Measurements from ENCODE around the gene AXL.

AXL gene

GRCh38 chr19:41295499-41295898 is 76.5 kb downstream of the AXL start:
- TF ChIP-seq, protein P1, sequence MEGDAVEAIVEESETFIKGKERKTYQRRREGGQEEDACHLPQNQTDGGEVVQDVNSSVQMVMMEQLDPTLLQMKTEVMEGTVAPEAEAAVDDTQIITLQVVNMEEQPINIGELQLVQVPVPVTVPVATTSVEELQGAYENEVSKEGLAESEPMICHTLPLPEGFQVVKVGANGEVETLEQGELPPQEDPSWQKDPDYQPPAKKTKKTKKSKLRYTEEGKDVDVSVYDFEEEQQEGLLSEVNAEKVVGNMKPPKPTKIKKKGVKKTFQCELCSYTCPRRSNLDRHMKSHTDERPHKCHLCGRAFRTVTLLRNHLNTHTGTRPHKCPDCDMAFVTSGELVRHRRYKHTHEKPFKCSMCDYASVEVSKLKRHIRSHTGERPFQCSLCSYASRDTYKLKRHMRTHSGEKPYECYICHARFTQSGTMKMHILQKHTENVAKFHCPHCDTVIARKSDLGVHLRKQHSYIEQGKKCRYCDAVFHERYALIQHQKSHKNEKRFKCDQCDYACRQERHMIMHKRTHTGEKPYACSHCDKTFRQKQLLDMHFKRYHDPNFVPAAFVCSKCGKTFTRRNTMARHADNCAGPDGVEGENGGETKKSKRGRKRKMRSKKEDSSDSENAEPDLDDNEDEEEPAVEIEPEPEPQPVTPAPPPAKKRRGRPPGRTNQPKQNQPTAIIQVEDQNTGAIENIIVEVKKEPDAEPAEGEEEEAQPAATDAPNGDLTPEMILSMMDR (IDR thresholded peaks at IDR 0.05; ENCODE audit: low read depth, low read length): no peak

GRCh38 chr19:41296433-41296871 is 77.4 kb downstream of the AXL start:
- TF ChIP-seq, protein P1 (IDR thresholded peaks at IDR 0.05; ENCODE audit: low read depth, low read length): no peak
- no peak overlapping the region for H3K4me3 ChIP-seq (ENCODE audit: low read depth, low read length)

More at GRCh38 chr19:41295499-41295898, 76.5 kb downstream of the AXL start:
- no peak overlapping the region for H3K4me3 ChIP-seq (ENCODE audit: low read depth, low read length)

DNA sequence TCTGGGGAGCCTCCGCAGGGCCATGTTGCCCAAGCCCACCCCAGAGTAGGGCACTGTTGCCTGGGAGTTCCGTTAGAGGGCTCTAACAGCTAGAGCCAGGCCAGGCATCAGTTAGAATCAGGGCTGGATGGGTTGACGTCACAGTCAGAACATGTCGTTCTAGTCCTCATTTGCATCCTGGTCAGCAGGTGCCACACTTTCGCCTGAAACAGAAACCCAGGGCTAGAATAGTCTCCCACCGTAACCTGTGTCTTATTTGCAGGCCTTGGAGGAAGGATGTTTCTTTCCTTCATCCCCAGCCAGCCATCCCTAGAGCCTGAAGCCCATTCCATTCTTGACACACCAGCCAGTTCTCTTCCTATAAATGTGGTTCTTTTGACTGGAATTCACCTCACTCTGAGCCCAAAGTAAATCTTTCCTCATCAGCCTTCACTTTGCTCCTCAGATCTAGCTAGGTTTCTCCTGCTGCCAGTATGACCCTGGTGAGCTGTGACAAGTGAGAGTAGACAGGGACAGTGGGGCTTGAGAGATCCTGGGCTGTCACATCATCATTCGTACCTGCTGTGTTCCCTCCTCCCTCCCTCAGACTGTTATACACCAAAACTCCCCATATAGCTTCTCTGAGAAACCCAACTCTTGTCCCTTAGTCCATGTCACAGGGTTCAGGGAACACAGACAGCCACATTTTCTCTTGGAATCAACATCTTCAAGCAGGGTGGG is 78.8 kb downstream of the AXL start:
- H3K4me3 ChIP-seq (ENCODE audit: low read depth, low read length): no peak overlapping the region
- TF ChIP-seq, protein P1 (IDR thresholded peaks at IDR 0.05; ENCODE audit: low read depth, low read length): no peak

- TF ChIP-seq, protein P1 (IDR thresholded peaks at IDR 0.05; ENCODE audit: low read depth, low read length): no peak
- H3K4me3 ChIP-seq (ENCODE audit: low read depth, low read length): no peak overlapping the region
These were observed 79.4 kb downstream of the AXL start for GRCh38 chr19:41298348-41298964.

DNA sequence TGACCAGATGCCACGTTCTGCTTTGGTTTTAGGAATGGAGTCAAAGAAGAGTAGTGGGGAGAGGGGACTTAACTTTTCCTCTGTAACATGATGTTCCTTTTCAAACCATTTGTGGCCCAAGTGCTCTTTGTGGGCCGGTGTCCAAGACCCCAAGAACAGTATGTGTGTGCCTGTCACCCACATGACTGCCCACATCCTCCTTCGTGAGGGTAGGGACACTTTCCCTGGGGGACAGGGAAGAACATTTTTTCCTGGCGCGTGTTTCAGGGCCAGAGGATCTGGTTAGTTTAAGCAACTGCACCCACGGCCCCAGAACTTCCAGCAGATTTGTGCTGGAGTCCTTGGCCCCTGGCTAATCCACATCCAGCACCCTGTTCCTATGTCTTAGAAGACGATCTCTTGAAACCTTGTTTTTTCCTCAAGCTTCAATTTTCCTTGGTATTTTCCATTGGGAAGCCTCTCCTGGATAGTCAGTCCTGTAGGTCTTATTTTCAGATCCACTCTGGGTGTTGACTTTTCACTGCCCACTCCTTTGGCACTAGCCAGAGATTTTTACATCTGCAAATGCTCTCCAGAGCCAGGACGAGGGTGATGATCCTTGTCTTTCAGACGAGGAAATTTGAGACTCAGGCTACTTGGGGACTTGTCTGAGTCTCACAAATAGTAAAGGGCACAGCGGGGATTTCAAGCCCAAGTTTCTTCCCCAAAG is 80.2 kb downstream of the AXL start:
- no peak overlapping the region for H3K4me3 ChIP-seq (ENCODE audit: low read depth, low read length)
- TF ChIP-seq, protein P1 (IDR thresholded peaks at IDR 0.05; ENCODE audit: low read depth, low read length): no peak

- TF ChIP-seq, protein P1 (IDR thresholded peaks at IDR 0.05; ENCODE audit: low read depth, low read length): no peak
- no peak overlapping the region for H3K4me3 ChIP-seq (ENCODE audit: low read depth, low read length)
These were observed 80.7 kb downstream of the AXL start for GRCh38 chr19:41299755-41300089.

GRCh38 chr19:41300555-41300954 is 81.5 kb downstream of the AXL start:
- H3K4me3 ChIP-seq (ENCODE audit: low read depth, low read length): no peak overlapping the region
- TF ChIP-seq, protein P1 (IDR thresholded peaks at IDR 0.05; ENCODE audit: low read depth, low read length): no peak

Data from WI38 (cell line).